Gastroesophageal sphincter (tissue), 4 donors: ENCODE measurements around the gene EFCAB13. TPM values are rescaled to one million over a fixed set of nuclear protein-coding genes. Genes with fewer than 3 reads are reported as not detected.
"Not testable (repeated sequence)": the region's sequence is repeated elsewhere in the genome, so short reads cannot be mapped to it uniquely, and the experiment has no call there.

Experiments
- ATAC-seq: fragments of 150-250 bp; one replicate; pipeline ENCODE4 v1.9.1; 2016; ENCODE audit warnings: mild to moderate bottlenecking, moderate library complexity
- H3K27ac ChIP-seq, 4 donors: fragments of 200-600 bp; sonication (generic) in 3 of 4; 1 replicate in 3 of 4; 2 replicates in 1 of 4; pipeline ENCODE4 v1.5.1; 2016 to 2019
- H3K27me3 ChIP-seq: fragments of 200-600 bp; sonication (generic); one replicate; pipeline ENCODE4 v1.5.1; 2019
- H3K36me3 ChIP-seq, 2 donors: fragments of 200-600 bp; sonication (generic); one replicate each; pipeline ENCODE4 v1.5.1; 2019; ENCODE audit warnings: control low read depth in 1 of 2
- H3K4me1 ChIP-seq, 3 donors: fragments of 200-600 bp; sonication (generic); 1 replicate in 2 of 3; 2 replicates in 1 of 3; pipeline ENCODE4 v1.5.1; 2016 to 2019; ENCODE audit warnings: control low read depth in 2 of 3
- H3K4me3 ChIP-seq, 2 donors: fragments of 200-600 bp; sonication (generic); one replicate each; pipeline ENCODE4 v1.5.1; 2019; ENCODE audit warnings: mild to moderate bottlenecking in 1 of 2, moderate library complexity in 1 of 2
- H3K9me3 ChIP-seq, 3 donors: fragments of 200-600 bp; sonication (generic); one replicate each; pipeline ENCODE4 v1.5.1; 2017 to 2019; ENCODE audit warnings: control low read depth in 2 of 3
- CTCF ChIP-seq, 4 experiments: fragments of 200-600 bp in 2 of 4; fragments of 450-650 bp in 2 of 4; sonication (generic) in 1 of 4; IDR thresholded peaks; one replicate each; pipeline ENCODE4 v1.5.1; 2017 to 2019; ENCODE audit warnings: antibody characterized with exemption in 4 of 4, mild to moderate bottlenecking in 2 of 4, moderate library complexity in 2 of 4
- EP300 ChIP-seq: sonication (generic); formaldehyde crosslinking; IDR thresholded peaks from one replicate; pipeline ENCODE4 v1.6.1; 2017; ENCODE audit warnings: antibody characterized with exemption, mild to moderate bottlenecking
- POLR2A ChIP-seq, 2 donors: fragments of 450-650 bp; IDR thresholded peaks; one replicate each; pipeline ENCODE4 v1.6.1; 2017; ENCODE audit warnings: antibody characterized with exemption in 2 of 2, mild to moderate bottlenecking in 2 of 2, moderate library complexity in 1 of 2
- POLR2AphosphoS5 ChIP-seq: sonication (generic); formaldehyde crosslinking; IDR thresholded peaks from one replicate; pipeline ENCODE4 v1.6.1; 2017; ENCODE audit warnings: antibody characterized with exemption
- WGBS, 2 donors: methylation state at CpG; one replicate each; pipeline ENCODE4 v1.1.5; 2018; ENCODE audit warnings: low coverage in 1 of 2; 5-methylcytosine and 5-hydroxymethylcytosine counted together
- total RNA-seq, 4 donors: library from RNA; depleted of rRNA; stranded (reverse); fragments of >200 nt; gene quantifications; one replicate each; pipeline ENCODE4 v1.1.0, GENCODE V29; 2016

Gene EFCAB13
- total RNA-seq, 4 donors from 2014 or later, result 7.0 to 14.5 (median 8.6) TPM

- peaks cover 0 to 13% (median 0%) of the 10 kb centered on the region in 3 donors for H3K9me3 ChIP-seq
- no peak for ATAC-seq
- H3K4me1 ChIP-seq, result peaks cover 0 to 15% (median 0%) of the 10 kb centered on the region in 3 donors
- no peak for TF ChIP-seq POLR2AphosphoS5
- TF ChIP-seq POLR2A (IDR thresholded peaks at IDR 0.05), result no peak
- no peak for TF ChIP-seq CTCF (IDR thresholded peaks at IDR 0.05)
- TF ChIP-seq EP300, result no peak
- no peaks in the 10 kb centered on the region for H3K36me3 ChIP-seq
- no peak overlapping the region for H3K27ac ChIP-seq
- H3K27me3 ChIP-seq, result no peaks in the 10 kb centered on the region
- 83 to 87% methylated on average over 1 of the region's 1 CpG for WGBS, 2 donors
- H3K4me3 ChIP-seq, result no peak overlapping the region
Measured at GRCh38 chr17:47376247-47376646, 52.5 kb downstream of the EFCAB13 start.

GRCh38 chr17:47388825-47389224 is 65.1 kb downstream of the EFCAB13 start:
- H3K27me3 ChIP-seq, result no peaks in the 10 kb centered on the region
- ATAC-seq, result no peak
- H3K27ac ChIP-seq, result no peak overlapping the region
- H3K36me3 ChIP-seq, result peaks cover 0 to 13% of the 10 kb centered on the region in 2 donors
- H3K9me3 ChIP-seq, result no peaks in the 10 kb centered on the region
- no peak overlapping the region for H3K4me3 ChIP-seq
- TF ChIP-seq POLR2A (IDR thresholded peaks at IDR 0.05), result no peak
- no peak for TF ChIP-seq POLR2AphosphoS5
- no peak for TF ChIP-seq CTCF (IDR thresholded peaks at IDR 0.05)
- no peak for TF ChIP-seq EP300
- no peaks in the 10 kb centered on the region for H3K4me1 ChIP-seq

- H3K36me3 ChIP-seq, ATAC-seq, H3K27ac ChIP-seq, H3K4me1 ChIP-seq, H3K9me3 ChIP-seq, H3K4me3 ChIP-seq, H3K27me3 ChIP-seq: not testable (repeated sequence)
- WGBS, 2 donors, result no CpG with 5 or more reads among the region's 49 CpGs
Measured at GRCh38 chr17:47397532-47398128, 73.9 kb downstream of the EFCAB13 start.

GRCh38 chr17:47400333-47400732 is 76.6 kb downstream of the EFCAB13 start:
- ATAC-seq, result no peak
- WGBS, 2 donors, result 25 to 80% methylated on average over 1 of the region's 1 CpG
- no peaks in the 10 kb centered on the region for H3K9me3 ChIP-seq
- peaks cover 0 to 6% of the 10 kb centered on the region in 2 donors for H3K36me3 ChIP-seq
- H3K4me1 ChIP-seq, result no peaks in the 10 kb centered on the region
- no peak overlapping the region for H3K4me3 ChIP-seq
- TF ChIP-seq CTCF (IDR thresholded peaks at IDR 0.05) (no peak), POLR2AphosphoS5 (no peak), POLR2A (IDR thresholded peaks at IDR 0.05) (no peak), EP300 (no peak)
- H3K27ac ChIP-seq, result no peak overlapping the region
- H3K27me3 ChIP-seq, result no peaks in the 10 kb centered on the region

- WGBS, 2 donors, result 88 to 94% methylated on average over 2 of the region's 2 CpGs
- Histone ChIP-seq H3K4me3 (no peak overlapping the region), H3K36me3 (peaks cover 0 to 6% of the 10 kb centered on the region in 2 donors), H3K27me3 (no peaks in the 10 kb centered on the region), H3K27ac (no peak overlapping the region), H3K4me1 (no peaks in the 10 kb centered on the region), H3K9me3 (no peaks in the 10 kb centered on the region)
- ATAC-seq, result no peak
- TF ChIP-seq CTCF (IDR thresholded peaks at IDR 0.05) (no peak), POLR2A (IDR thresholded peaks at IDR 0.05) (no peak), POLR2AphosphoS5 (no peak), EP300 (no peak)
Measured at GRCh38 chr17:47401100-47401499, 77.3 kb downstream of the EFCAB13 start.
